HUDEP-2 (cell line): ENCODE measurements around the gene BRI3BP.

ENCODE experiments used
- DNase-seq, 76 experiments: peaks; one replicate each; lab custom pipeline; 2025; ENCODE audit not compliant: unreplicated experiment in 76 of 76; lab: John Stamatoyannopoulos, UW

The BRI3BP gene, protein sequence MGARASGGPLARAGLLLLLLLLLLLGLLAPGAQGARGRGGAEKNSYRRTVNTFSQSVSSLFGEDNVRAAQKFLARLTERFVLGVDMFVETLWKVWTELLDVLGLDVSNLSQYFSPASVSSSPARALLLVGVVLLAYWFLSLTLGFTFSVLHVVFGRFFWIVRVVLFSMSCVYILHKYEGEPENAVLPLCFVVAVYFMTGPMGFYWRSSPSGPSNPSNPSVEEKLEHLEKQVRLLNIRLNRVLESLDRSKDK

GRCh38 chr12:124993626-124994436 lies at the start of gene BRI3BP:
Gene BRI3BP (plus strand): TSS chr12:124993645. CDS start chr12:124993791, 146 bp downstream.
- peak in 52 of 76 experiments; percentile 4 to 63 (median 36) for DNase-seq

- DNase-seq = no peak
Observed at GRCh38 chr12:124946447-124946793, 47.0 kb upstream of the BRI3BP start.

GRCh38 chr12:124947013-124947412 lies 46.4 kb upstream of the BRI3BP start:
- no peak for DNase-seq

- no peak for DNase-seq
Observed at GRCh38 chr12:124947561-124948398, 45.7 kb upstream of the BRI3BP start.

DNA sequence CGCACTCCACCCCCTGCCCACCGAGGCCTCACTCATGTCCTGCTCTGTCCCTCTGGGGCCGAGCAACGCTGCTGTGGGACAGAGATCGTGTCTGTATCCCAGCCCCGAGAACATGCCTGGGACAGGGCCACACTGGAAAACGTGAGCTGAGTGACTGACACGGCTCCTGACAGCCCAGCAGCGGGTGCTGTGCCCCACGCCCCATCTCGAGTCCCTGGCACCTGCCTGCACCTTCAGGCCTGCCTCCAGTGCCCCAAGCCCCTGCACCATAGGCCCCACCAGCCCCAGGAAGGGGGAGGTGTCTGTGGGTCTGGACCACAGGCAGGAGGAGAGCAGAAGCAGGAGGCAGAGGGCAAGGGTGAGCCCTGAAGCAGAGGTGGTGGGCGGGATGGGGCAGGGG lies 44.4 kb upstream of the BRI3BP start:
- no peak for DNase-seq

DNA sequence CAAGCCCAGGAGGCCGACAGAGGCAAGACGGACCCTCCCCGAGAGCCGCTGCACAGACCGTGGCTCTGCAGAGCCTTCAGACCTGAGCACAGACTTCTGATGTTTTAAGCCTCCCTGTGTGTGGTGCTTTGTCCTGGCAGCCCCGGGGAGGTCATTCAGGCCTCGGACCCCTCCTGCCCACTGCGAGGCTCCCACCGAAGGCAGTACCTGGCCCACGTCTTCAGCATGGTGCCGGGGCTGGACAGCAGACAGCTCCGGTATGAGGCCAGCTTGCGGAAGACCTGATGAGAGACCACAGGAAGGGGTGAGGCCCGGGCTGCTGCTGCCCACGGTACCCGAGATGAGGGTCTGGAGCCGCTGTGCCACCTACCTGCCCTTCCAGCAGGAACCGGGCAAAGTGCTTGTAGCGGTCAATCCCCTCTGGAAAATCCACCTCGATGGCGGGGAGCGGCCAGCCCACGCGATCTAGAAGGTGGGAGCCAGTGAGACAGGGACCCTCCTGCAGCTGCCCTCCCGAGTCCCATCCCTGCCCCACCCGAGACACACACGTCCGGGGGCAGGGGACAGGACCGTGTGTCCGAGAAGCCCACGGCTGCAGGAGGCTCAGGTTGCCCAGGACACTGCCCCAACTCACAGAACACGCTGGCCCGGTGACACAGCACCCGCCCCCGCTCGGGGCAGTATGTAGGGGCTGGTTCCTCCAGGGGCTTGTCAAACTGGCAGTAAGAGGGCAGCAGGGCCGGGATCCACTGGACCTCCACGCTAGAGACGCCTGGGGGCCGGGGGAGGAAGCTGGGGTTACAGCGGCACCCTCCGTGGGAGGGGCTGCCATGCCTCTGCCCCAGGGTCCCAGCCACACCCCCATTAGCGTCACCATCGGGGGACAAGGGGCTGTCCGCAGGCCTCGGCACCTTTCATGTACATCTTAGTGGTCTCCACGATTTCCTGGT lies 43.4 kb upstream of the BRI3BP start:
- DNase-seq = no peak

DNA sequence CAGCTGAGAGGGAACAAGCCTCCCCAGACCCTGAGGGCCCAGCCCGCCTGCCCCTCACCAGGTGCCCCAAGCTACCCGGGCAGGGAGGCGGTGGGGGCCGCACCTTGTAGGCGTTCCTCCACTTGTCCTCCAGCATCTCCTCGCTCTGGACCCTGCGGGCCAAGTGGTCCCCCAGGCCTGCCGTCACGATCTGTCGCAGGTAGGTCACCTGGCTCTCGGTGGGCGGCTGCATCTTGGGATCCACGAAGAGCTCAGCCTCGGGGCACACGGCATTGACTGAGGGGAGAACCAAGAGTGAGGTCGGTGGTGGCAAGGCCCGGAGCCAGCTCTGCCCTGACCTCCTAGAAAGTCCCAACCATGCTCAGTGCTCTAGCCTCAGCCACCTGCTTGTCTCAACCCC lies 41.1 kb upstream of the BRI3BP start:
- no peak for DNase-seq

GRCh38 chr12:124952801-124953200 lies 40.6 kb upstream of the BRI3BP start:
- no peak for DNase-seq

DNA sequence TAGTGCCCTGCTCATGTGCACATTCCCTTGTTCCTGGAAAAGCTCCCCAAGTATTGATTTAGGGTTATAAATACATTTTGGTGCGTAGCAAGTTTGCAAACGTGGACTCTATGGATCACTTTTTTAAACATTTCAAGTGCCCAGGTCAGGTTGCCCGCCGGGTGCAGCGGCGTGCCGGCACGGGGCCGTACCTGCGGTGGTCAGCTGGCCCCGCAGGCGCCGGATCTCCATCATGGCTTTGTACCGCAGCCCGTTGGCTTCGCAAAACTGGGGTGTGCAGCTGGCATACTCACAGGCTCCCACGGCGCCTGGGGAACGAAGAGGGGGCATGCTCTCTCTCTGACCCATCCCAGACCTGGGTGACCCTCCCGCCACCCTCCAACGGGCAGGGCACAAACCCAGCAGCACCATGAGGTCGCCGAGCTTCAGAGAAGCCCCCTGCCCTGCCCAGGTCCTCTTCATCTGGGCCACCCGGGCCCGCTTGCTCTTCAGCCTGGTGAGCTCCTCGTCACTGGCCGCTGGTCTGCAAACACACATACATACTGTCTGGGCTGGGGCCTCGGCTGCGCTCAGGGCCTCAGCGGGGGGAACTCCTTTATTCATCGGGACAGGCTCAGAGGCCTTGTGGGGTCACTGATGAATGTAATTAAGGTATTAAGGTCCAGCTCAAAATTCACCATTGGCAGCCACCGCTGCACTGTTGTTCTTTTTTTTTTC lies 39.6 kb upstream of the BRI3BP start:
- DNase-seq = no peak

DNA sequence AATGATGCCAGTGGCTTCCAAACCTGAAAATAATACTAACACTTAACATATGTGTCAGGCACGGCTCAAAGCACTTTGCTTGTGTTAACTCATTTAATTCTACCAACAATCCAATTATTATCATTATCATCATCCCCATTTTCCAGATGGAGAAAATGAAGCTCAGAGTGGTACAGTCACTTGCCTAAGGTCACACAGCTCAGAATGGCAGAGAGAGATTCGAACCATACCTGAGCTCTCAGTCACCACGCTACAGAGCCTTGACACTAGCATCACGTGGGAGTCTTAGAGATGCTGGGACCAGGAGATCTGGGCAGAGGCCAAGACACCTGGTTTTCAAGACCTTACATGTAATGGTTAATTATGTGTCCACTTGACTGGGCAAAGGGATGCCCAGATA lies 38.7 kb upstream of the BRI3BP start:
- no peak for DNase-seq

DNA sequence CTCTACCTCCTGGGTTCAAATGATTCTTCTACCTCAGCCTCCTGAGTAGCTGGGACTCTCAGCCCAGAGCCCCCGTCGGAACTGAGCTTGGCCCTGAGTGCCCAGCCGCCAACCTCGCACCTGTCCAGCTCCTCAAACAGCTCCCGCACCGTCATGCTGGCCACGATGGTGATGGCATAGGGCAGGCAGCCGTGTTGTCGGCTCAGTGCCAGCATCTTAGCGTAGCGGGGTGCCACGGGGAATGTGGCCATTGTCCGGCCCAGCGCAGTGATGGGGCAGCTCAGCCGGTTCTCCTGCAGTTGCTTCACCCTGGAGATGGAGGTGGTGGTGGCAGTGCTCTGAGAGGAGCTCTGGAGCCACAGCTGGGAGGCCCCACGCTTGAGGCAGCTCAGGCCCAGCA lies 36.9 kb upstream of the BRI3BP start:
- DNase-seq = no peak

DNA sequence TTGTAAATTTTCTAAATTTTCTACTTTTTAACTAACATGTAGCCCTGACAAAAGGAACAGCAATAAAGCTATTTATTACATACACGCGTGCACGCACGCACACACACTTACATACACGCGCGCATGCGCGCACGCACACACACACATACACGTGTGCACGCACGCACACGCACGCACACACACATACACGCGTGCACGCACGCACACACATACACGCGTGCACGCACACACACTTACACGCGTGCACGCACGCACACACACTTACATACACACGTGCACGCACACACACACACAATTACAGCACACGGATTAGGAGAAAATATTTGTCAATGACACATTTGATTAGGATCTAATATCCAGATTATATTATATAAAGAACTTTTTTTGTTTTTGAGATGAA lies 32.4 kb upstream of the BRI3BP start:
- no peak for DNase-seq

DNA sequence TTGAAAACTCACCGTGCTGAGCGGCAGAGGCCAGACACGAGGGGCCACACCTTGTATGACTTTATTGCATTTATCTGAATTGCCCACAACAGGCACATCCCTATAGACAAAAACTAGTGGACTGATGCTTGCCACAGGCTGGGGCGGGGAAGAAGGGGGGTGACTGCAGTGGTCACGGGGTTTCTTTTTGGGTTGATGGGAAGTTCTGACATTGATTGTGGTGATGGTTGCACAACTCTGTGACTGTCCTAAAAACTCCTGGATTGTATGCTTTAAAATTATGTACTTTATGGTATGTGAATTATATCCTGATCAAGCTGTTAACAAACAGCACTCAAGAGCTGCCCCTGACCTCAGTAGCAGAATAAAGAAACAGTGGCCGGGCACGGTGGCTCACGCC lies 30.2 kb upstream of the BRI3BP start:
- no peak for DNase-seq

DNA sequence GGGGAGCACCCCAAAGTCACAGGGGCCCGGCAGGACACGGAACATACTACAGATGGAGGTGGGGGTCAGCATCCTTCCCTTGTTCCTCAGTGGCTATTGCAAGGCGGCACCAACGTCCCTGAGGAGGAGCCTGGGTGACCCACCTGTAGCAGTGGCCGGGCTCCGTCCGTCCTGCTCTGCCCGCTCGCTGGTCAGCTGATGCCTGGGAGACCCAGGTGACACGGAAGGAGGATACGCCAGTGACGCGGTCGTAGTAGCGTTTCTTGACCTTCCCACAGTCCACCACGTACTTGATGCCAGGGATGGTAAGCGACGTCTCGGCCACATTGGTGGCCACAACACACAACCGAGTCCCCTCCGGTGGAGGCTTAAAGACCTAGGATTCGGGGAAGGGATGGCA lies 29.2 kb upstream of the BRI3BP start:
- DNase-seq = no peak

DNA sequence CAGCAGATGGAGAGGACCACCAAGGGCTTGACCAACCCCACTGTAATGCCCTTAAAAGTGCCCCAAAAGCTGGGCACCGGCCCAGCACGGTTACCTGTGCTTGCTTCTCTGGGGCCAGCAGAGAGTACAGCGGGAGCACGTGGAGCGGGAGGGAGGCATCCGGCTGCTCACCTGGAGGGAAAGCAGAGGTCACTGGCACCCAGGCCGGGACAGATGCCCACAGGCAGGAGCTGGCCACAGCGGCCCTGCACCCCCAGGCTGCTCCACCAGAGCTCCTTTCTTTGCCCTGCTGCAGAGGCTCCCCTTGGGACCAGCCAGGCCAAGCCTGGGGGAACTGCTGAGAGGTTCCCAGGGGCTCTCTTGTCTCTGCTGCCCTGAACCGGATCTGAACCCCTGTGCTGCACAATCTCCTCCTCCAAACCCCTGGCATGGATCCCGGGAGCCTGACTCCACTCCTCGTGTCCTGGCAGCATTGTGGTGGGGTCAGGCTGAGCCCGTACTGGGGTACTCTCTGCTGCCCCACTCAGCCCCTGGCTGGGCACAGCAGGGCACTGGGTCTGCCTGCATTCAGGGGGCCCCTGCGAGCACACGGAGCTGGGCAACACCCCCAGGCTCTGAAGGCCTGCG lies 28.5 kb upstream of the BRI3BP start:
- DNase-seq = no peak

- no peak for DNase-seq
Observed at GRCh38 chr12:124967016-124967739, 26.3 kb upstream of the BRI3BP start.

DNA sequence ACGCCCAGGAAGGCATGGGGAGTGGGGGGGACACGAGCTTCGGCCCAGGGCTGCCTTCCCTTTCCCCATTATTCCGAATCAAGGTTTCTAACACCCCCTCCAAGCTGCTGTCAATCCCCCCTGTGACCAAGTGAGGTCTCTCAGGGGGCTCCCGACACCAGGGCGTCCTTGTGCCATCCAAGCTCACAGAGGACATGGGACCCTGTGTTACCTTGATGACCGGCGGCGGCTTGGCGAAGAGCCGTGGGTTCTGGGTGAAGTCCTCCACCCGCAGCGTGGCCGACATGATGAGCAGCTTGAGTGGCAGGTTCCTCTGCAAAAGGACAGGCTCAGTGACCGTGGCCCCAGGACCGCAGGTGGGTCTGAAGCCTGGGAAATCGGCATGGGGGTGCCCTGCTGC lies 24.8 kb upstream of the BRI3BP start:
- DNase-seq = no peak

- DNase-seq = no peak
Observed at GRCh38 chr12:124970647-124971402, 22.6 kb upstream of the BRI3BP start.
